SU-DHL-6 (cell line): Measurements from ENCODE around the gene CORO1C.

Experiments used
- EZH2phosphoT487 ChIP-seq: fragments of 200-600 bp; sonication (generic), shearing (Covaris generic); conservative IDR thresholded peaks from 2 replicates; pipeline ENCODE4 v1.6.1; 2018; ENCODE audit warnings: mild to moderate bottlenecking, antibody characterized with exemption, low read length, moderate library complexity, mixed read lengths
- TF ChIP-seq, protein P1 (sequence below): fragments of 200-600 bp; sonication (generic); IDR thresholded peaks from one replicate; pipeline ENCODE4 v1.5.1; 2017; ENCODE audit warnings: antibody characterized with exemption, mild to moderate bottlenecking, low read length, moderate library complexity; ENCODE audit not compliant: insufficient read depth, poor library complexity, severe bottlenecking

GRCh38 chr12:108645686-108646599, 85.4 kb downstream of the CORO1C start:
- TF ChIP-seq, protein P1, sequence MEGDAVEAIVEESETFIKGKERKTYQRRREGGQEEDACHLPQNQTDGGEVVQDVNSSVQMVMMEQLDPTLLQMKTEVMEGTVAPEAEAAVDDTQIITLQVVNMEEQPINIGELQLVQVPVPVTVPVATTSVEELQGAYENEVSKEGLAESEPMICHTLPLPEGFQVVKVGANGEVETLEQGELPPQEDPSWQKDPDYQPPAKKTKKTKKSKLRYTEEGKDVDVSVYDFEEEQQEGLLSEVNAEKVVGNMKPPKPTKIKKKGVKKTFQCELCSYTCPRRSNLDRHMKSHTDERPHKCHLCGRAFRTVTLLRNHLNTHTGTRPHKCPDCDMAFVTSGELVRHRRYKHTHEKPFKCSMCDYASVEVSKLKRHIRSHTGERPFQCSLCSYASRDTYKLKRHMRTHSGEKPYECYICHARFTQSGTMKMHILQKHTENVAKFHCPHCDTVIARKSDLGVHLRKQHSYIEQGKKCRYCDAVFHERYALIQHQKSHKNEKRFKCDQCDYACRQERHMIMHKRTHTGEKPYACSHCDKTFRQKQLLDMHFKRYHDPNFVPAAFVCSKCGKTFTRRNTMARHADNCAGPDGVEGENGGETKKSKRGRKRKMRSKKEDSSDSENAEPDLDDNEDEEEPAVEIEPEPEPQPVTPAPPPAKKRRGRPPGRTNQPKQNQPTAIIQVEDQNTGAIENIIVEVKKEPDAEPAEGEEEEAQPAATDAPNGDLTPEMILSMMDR = no peak
- no peak for TF ChIP-seq EZH2phosphoT487
